ENCODE results near the gene KIRREL2. TPM values are rescaled to one million over a fixed set of nuclear protein-coding genes. Genes with fewer than 3 reads are reported as not detected.

Gene KIRREL2
- total and polyA plus RNA-seq, 2 of the 8 experiments (the other 6 are each of a cell fraction or from before 2014, with no cell fraction given), result 2.4 to 4.6 TPM

DNA sequence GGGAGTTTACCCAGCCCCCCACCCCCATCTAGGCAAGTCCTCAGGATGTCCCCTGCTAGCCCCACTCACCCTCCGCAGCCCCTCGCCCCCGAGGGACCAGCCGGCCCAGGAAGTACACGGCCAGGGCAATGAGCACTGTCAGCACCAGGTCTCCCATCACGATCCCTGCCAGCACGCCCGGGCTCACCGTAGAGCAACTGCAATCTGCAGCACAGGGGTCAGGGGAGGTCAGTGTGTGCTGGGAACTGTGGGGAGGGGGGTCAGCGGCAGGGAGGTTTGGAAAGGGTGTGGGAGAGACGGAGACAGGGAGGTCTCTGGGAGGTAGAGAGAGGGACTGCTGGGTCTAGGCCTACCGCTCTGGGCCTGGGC is 50.6 kb downstream of the KIRREL2 start (continued):
- TF ChIP-seq, protein P1, sequence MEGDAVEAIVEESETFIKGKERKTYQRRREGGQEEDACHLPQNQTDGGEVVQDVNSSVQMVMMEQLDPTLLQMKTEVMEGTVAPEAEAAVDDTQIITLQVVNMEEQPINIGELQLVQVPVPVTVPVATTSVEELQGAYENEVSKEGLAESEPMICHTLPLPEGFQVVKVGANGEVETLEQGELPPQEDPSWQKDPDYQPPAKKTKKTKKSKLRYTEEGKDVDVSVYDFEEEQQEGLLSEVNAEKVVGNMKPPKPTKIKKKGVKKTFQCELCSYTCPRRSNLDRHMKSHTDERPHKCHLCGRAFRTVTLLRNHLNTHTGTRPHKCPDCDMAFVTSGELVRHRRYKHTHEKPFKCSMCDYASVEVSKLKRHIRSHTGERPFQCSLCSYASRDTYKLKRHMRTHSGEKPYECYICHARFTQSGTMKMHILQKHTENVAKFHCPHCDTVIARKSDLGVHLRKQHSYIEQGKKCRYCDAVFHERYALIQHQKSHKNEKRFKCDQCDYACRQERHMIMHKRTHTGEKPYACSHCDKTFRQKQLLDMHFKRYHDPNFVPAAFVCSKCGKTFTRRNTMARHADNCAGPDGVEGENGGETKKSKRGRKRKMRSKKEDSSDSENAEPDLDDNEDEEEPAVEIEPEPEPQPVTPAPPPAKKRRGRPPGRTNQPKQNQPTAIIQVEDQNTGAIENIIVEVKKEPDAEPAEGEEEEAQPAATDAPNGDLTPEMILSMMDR (IDR thresholded peaks at IDR 0.05; ENCODE audit: control extremely low read depth in 1 of 3, insufficient read depth in 1 of 3, low read depth in 1 of 3, low read length in 3 of 3), result no peak
- no peak for TF ChIP-seq MAFK (IDR thresholded peaks at IDR 0.05; ENCODE audit: low read depth, low read length)

Measured in H1 (cell line).